Measurements from ENCODE around the gene TLE2.

Gene TLE2

GRCh38 chr19:3036119-3036976, 7.3 kb upstream of the TLE2 start:
- DNase-seq (ENCODE audit: low read depth) = peak; percentile 73

- peak; percentile 98 for DNase-seq (ENCODE audit: low read depth)
Observed at GRCh38 chr19:3035542-3036118, 6.5 kb upstream of the TLE2 start.

GRCh38 chr19:3034656-3035541, 5.8 kb upstream of the TLE2 start:
- DNase-seq (ENCODE audit: low read depth) = no peak

- no peak for DNase-seq (ENCODE audit: low read depth)
Observed at GRCh38 chr19:3034406-3034655, 5.3 kb upstream of the TLE2 start.

- DNase-seq (ENCODE audit: low read depth) = no peak
Observed at GRCh38 chr19:3033595-3034405, 4.7 kb upstream of the TLE2 start.

DNA sequence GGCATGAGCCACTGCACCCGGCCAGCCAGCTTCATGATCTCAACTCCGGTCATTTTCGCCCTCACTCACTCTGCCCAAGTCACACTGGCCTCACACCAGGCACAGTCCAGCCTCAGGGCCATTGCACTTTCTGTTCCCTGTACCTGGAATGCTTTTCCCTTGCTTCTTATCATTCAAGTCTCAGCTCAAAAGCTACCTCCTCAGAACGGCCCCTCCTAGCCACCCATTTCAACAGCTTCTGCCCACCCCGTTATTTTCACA, 2.5 kb upstream of the TLE2 start:
- DNase-seq (ENCODE audit: low read depth) = no peak

DNA sequence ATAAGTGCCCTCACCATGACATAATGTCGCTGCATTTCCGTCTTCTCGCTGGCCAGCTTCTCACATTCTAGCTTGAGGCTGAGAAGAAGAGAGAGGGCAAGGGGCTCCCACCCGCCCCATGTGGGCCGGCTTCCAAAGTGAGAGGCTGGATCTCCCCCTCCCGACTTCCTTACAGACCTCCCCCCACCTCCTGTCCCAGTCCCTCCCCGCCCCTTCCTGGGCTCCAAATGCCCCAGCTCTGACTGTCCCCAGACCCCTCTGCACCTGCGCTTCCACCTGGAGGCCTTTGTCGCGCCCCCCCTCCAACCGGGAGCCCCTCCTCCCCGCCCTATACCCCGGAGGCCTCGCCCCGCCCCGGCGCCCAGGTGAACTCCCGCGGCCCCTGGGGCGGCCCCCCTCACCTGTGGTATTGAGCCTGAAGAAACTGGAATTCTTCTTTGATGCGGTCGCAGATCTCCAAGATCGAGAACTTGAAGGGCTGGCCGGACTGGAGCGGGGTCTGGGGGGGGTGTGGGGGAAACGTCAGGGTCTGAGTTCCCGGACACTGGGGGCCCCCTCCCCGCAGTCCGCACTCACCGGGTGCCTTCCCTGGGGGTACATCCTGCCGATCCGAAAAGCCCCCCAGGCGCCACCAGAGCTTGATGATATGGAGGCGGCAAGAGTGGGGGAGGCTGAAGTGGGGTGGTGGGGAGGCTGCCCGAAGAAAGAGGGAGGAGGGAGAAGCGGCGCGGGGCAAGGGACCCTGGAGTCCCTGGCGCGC, 595 bp downstream of the TLE2 start:
- no peak for DNase-seq (ENCODE audit: low read depth)

GRCh38 chr19:3027981-3028304, 1.1 kb downstream of the TLE2 start:
- no peak for DNase-seq (ENCODE audit: low read depth)

DNA sequence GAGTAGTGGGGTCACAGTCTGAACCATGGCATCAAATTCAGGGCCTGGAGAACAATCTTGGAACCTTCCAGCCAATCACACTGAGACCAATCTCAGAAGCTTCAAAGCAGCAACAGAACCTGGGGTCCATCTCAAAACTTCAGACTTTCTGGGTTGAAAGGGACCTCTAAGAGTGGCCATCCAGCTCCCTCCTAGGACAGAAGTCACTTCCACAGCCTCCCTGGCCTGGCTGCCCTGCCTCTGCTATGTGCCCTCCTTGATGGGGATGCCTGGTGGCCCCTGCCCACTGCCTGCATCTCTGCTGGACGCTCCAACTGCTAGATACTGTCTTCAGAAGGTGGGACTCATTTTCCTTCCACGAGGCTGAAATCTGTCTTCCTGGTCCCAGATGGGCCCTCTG, 1.8 kb downstream of the TLE2 start:
- no peak for DNase-seq (ENCODE audit: low read depth)

DNA sequence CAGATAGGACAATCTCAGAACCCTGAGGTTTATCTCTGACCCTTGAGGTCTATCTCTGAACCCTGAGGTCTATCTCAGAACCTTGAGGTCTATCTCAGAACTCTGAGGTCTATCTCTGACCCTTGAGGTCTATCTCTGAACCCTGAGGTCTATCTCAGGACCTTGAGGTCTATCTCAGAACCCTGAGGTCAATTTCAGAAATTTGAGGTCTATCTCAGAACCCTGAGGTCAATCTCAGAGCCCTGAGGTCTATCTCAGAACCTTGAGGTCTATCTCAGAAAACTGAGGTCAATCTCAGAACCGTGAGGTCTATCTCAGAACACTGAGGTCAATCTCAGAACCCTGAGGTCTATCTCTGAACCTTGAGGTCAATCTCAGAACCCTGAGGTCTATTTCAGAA, 2.3 kb downstream of the TLE2 start:
- DNase-seq (ENCODE audit: low read depth) = no peak

GRCh38 chr19:3025549-3025886, 3.6 kb downstream of the TLE2 start:
- DNase-seq (ENCODE audit: low read depth) = no peak

DNA sequence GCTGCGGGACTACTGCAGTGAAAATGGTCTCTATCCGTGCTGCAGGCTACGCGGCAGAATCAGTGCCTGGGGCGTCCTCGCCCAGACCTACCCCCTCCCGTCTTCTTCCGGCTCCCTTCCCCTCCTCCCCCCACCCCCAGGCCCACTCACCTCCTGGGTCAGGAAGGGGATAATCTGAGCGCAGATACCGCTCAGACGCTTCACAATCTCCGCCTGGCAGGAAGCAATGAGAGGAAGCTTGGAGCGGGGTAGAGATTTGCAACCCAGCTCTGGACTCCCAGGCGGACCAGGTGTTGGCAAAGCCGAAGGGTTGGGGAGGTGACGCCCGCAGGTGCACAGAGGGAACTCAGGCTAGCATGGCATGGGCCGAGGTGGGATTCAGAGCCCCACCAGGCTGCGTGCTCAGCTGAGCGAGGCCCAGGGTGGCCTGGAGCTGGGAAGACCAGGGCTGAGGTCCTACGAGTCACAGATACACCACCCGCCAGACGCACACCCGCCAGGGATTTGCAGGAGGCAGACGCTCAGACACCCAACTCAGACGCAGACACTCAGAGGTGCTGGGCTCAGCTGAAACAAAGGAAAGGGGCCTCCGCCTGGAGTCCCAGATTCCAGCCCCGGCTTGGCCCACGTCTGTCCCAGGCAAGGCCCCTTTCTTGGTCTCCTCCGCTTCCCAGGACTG, 4.1 kb downstream of the TLE2 start:
- DNase-seq (ENCODE audit: low read depth) = no peak

DNA sequence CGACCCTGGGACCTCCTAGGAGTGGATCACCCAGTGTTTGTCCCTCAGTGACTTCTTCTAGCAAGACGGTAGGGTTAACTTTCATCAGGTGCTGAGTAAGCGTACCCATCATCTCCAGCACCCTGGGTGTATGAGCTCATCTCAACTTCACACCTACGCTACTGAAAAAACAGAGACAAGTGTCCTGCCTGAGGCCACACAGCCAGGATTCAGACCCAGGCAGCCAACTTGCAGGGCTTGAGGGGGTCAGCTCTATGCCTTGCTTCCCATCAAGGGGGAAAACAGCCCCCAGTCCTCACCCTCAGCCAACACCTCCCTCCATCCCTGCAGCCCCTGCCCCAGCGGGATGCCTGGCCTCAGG, 4.6 kb downstream of the TLE2 start:
- DNase-seq (ENCODE audit: low read depth) = no peak

- no peak for DNase-seq (ENCODE audit: low read depth)
Observed at GRCh38 chr19:3020321-3020960, 8.6 kb downstream of the TLE2 start.

- DNase-seq (ENCODE audit: low read depth) = no peak
Observed at GRCh38 chr19:3019211-3019854, 9.7 kb downstream of the TLE2 start.

DNA sequence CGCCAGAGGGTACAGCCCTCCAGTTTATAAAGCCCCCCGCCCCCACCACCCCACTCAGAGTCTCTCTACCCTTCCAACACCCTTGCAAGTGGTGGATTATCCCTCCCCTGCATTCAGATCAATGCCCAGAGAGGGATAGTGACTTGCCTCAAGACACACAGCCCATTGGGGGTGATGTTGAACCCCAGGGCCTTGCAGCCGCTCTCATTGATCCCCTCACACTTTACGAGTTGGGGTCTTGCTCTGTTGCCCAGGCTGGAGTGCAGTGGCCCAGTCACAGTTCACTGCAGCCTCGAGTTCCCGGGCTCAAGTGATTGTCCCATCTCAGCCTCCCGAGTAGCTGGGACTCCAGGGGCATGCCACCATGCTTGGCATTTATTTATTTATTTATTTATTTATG, 11.2 kb downstream of the TLE2 start:
- DNase-seq (ENCODE audit: low read depth) = no peak

DNA sequence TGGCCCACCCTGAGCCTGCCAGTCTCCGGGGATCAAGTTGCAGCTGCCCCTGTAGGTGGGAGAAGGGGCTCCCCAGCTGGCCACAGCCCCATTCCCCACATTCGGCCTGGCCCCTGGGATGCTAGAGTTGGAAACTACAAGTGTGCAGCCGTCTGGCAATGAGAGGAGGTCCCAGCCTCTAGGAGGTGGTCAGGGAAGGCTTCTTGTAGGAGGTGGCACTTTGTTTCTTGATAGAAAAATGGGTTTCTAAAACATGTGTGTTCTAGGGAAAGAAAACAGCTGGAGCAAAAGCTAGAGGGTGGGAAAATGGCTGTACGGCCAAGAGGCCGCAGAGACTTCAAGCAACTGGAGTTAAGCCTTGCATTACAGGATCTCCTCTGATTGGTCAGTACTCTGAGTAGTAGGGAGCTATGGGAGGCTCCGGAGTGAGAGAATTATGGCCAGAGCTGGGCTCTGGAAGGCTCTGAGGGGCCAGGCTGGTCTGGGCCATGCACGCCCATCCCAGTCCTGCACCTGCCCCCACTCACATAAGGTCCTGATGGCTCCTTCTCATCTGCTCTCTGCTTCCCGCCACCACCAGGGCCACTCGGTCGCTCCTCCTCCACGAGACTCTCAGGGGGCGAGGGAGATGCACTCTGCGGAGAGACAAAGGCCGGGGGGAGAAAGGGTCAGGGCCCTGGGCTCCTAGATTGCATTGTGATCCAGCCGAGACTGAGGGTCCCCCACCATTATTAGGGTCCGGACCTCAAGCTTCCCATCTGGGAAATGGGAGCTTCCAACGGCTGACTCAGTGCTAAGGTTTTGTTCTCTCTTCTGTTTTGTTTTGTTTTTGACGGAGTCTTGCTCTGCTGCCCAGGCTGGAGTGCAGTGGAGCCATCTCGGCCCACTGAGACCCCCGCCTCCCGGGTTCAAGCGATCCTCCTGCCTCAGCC, 13.7 kb downstream of the TLE2 start:
- DNase-seq (ENCODE audit: low read depth) = no peak

GRCh38 chr19:3014135-3014534, 14.9 kb downstream of the TLE2 start:
- DNase-seq (ENCODE audit: low read depth) = no peak

DNA sequence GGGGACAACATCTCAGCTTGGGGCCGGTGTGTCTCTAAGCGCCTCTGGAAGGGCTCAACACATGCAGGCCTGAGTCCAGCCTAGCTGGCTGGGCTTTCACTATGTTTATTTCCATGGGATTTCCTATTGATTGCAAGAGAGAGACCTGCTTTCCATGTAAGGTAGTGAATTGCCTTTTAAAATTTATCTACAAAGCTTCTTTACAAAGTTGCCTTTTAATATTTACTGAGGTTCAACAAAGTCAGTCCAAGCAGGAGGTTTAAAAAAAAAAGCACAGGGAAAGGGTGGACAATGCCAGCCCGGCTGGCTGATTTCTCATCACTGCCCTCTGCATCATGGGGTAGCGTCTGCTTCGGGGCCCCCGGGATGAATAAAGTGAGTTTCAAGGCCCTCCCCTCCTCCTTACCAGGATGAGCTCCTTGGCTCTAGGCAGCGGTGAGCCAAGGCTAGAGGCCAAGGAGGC, 15.8 kb downstream of the TLE2 start:
- no peak for DNase-seq (ENCODE audit: low read depth)

All from GM04504 (cell line).